ENCODE measurements around the gene SFMBT2.

SFMBT2 gene

GRCh38 chr10:7133278-7133677 is 277.6 kb downstream of the SFMBT2 start:
- H3K4me1 Mint-ChIP-seq: peaks cover 7% of the 10 kb centered on the region
- CTCF ChIA-PET: no interaction called here
- peaks cover 3% of the 10 kb centered on the region for H3K9me3 Mint-ChIP-seq
- H3K27me3 Mint-ChIP-seq: peaks cover 32% of the 10 kb centered on the region
- H3K36me3 Mint-ChIP-seq: no peaks in the 10 kb centered on the region
- H3K4me3 Mint-ChIP-seq: no peak overlapping the region
- no peak overlapping the region for H3K27ac Mint-ChIP-seq
- DNase-seq: no peak

GRCh38 chr10:7130191-7130911 is 280.5 kb downstream of the SFMBT2 start:
- peaks cover 3% of the 10 kb centered on the region for H3K9me3 Mint-ChIP-seq
- DNase-seq: no peak
- CTCF ChIA-PET: no interaction called here
- H3K27ac Mint-ChIP-seq: no peak overlapping the region
- H3K27me3 Mint-ChIP-seq: peaks cover 27% of the 10 kb centered on the region
- peaks cover 7% of the 10 kb centered on the region for H3K4me1 Mint-ChIP-seq
- H3K36me3 Mint-ChIP-seq: no peaks in the 10 kb centered on the region
- no peak overlapping the region for H3K4me3 Mint-ChIP-seq

- H3K27me3 Mint-ChIP-seq: peaks cover 30% of the 10 kb centered on the region
- no peaks in the 10 kb centered on the region for H3K9me3 Mint-ChIP-seq
- DNase-seq: no peak
- no peak overlapping the region for H3K4me3 Mint-ChIP-seq
- CTCF ChIA-PET: interaction anchor here (1.0 kb wide), 1 partner anchor 203 kb away, joined by 3 read pairs; no protein-coding TSS in a partner anchor
- H3K4me1 Mint-ChIP-seq: peaks cover 4% of the 10 kb centered on the region
- H3K36me3 Mint-ChIP-seq: no peaks in the 10 kb centered on the region
- H3K27ac Mint-ChIP-seq: no peak overlapping the region
Measured at GRCh38 chr10:7123774-7124173, 287.1 kb downstream of the SFMBT2 start.

- Mint-ChIP-seq H3K4me3 (no peak overlapping the region), H3K4me1 (peaks cover 4% of the 10 kb centered on the region), H3K27ac (no peak overlapping the region), H3K27me3 (peaks cover 38% of the 10 kb centered on the region), H3K36me3 (no peaks in the 10 kb centered on the region), H3K9me3 (no peaks in the 10 kb centered on the region)
- CTCF ChIA-PET: interaction anchor here (0.7 to 2.9 kb wide), 6 partner anchors 12 to 297 kb away, joined by 3 to 23 read pairs (median 17); partner anchors contain the start of gene SFMBT2
- DNase-seq: no peak
Measured at GRCh38 chr10:7122561-7122960, 288.3 kb downstream of the SFMBT2 start.

GRCh38 chr10:7121154-7121797 is 289.6 kb downstream of the SFMBT2 start:
- Mint-ChIP-seq H3K4me3 (no peak overlapping the region), H3K36me3 (no peaks in the 10 kb centered on the region), H3K9me3 (no peaks in the 10 kb centered on the region), H3K27me3 (peaks cover 36% of the 10 kb centered on the region), H3K4me1 (peaks cover 4% of the 10 kb centered on the region), H3K27ac (no peak overlapping the region)
- CTCF ChIA-PET: interaction anchor here (0.6 to 2.9 kb wide), 27 partner anchors 10 to 451 kb away, joined by 3 to 23 read pairs (median 4); partner anchors contain the start of gene SFMBT2
- DNase-seq: peak; percentile 83

- Mint-ChIP-seq H3K4me3 (no peak overlapping the region), H3K36me3 (no peaks in the 10 kb centered on the region), H3K27me3 (peaks cover 43% of the 10 kb centered on the region), H3K9me3 (no peaks in the 10 kb centered on the region), H3K27ac (no peak overlapping the region), H3K4me1 (peaks cover 4% of the 10 kb centered on the region)
- no peak for DNase-seq
- CTCF ChIA-PET: interaction anchor here (1.5 to 2.9 kb wide), 3 partner anchors 17 to 202 kb away, joined by 3 to 20 read pairs (median 10); no protein-coding TSS in a partner anchor
Measured at GRCh38 chr10:7119325-7120015, 291.4 kb downstream of the SFMBT2 start.

- H3K27me3 Mint-ChIP-seq: peaks cover 46% of the 10 kb centered on the region
- H3K36me3 Mint-ChIP-seq: no peaks in the 10 kb centered on the region
- CTCF ChIA-PET: interaction anchor here (0.7 to 2.4 kb wide), 3 partner anchors 16 to 200 kb away, joined by 3 to 10 read pairs (median 3); no protein-coding TSS in a partner anchor
- H3K4me3 Mint-ChIP-seq: no peak overlapping the region
- H3K4me1 Mint-ChIP-seq: peaks cover 4% of the 10 kb centered on the region
- no peak overlapping the region for H3K27ac Mint-ChIP-seq
- no peak for DNase-seq
- H3K9me3 Mint-ChIP-seq: no peaks in the 10 kb centered on the region
Measured at GRCh38 chr10:7117806-7118674, 292.8 kb downstream of the SFMBT2 start.

GRCh38 chr10:7117177-7117799 is 293.5 kb downstream of the SFMBT2 start:
- CTCF ChIA-PET: interaction anchor here (0.7 to 1.4 kb wide), 2 partner anchors 197 to 199 kb away, joined by 3 read pairs; no protein-coding TSS in a partner anchor
- no peak for DNase-seq
- H3K4me1 Mint-ChIP-seq: peaks cover 4% of the 10 kb centered on the region
- H3K27ac Mint-ChIP-seq: no peak overlapping the region
- no peaks in the 10 kb centered on the region for H3K9me3 Mint-ChIP-seq
- H3K27me3 Mint-ChIP-seq: peaks cover 43% of the 10 kb centered on the region
- H3K36me3 Mint-ChIP-seq: no peaks in the 10 kb centered on the region
- H3K4me3 Mint-ChIP-seq: no peak overlapping the region

GRCh38 chr10:7111561-7111960 is 299.3 kb downstream of the SFMBT2 start:
- Mint-ChIP-seq H3K27ac (no peak overlapping the region), H3K4me3 (no peak overlapping the region), H3K27me3 (peaks cover 41% of the 10 kb centered on the region), H3K36me3 (no peaks in the 10 kb centered on the region), H3K4me1 (peaks cover 4% of the 10 kb centered on the region), H3K9me3 (peaks cover 2% of the 10 kb centered on the region)
- CTCF ChIA-PET: interaction anchor here (1.0 to 1.3 kb wide), 2 partner anchors 10 to 191 kb away, joined by 3 to 4 read pairs; no protein-coding TSS in a partner anchor
- no peak for DNase-seq

GRCh38 chr10:7111089-7111488 is 299.7 kb downstream of the SFMBT2 start:
- H3K4me1 Mint-ChIP-seq: peaks cover 4% of the 10 kb centered on the region
- no peaks in the 10 kb centered on the region for H3K36me3 Mint-ChIP-seq
- peaks cover 2% of the 10 kb centered on the region for H3K9me3 Mint-ChIP-seq
- H3K27ac Mint-ChIP-seq: no peak overlapping the region
- CTCF ChIA-PET: interaction anchor here (1.0 to 1.3 kb wide), 2 partner anchors 10 to 191 kb away, joined by 3 to 4 read pairs; no protein-coding TSS in a partner anchor
- H3K27me3 Mint-ChIP-seq: peaks cover 37% of the 10 kb centered on the region
- no peak overlapping the region for H3K4me3 Mint-ChIP-seq
- DNase-seq: no peak
